Bone marrow (tissue), 2 donors: ENCODE data around the gene ALDH3B1.

Experiments used
- DNase-seq, 2 donors: peaks; one replicate each; lab custom pipeline; 2025; lab: John Stamatoyannopoulos, UW

The ALDH3B1 gene

GRCh38 chr11:68071281-68072048, 61.3 kb downstream of the ALDH3B1 start:
- DNase-seq: no peak

GRCh38 chr11:68074584-68075352, 64.6 kb downstream of the ALDH3B1 start:
- DNase-seq: no peak

GRCh38 chr11:68076371-68077042, 66.4 kb downstream of the ALDH3B1 start:
- no peak for DNase-seq

GRCh38 chr11:68077617-68078582, 67.8 kb downstream of the ALDH3B1 start:
- DNase-seq: no peak
